HCT116 (cell line): ENCODE measurements around the gene UBASH3B. TPM values are rescaled to one million over a fixed set of nuclear protein-coding genes. Genes with fewer than 3 reads are reported as not detected.

ENCODE experiments used
- ATAC-seq: fragments of 200-7000 bp; cut with Tn5 transposase; 2 replicates; pipeline ENCODE4 v1.9.1; 2020; ENCODE audit warnings: mild to moderate bottlenecking, moderate library complexity
- BruUV-seq: library from RNA; stranded (reverse); fragments of 400-500 nt; replicated peaks from 2 replicates; lab custom pipeline; 2021; lab: Mats Ljungman, UMichigan
- CTCF ChIA-PET: fragments of 300-600 bp; sonication (Branson Sonifier 250); formaldehyde crosslinking; loops from one replicate; lab custom pipeline; 2021; ENCODE audit warnings: antibody characterized with exemption; lab: Charles Lee
- POLR2A ChIA-PET: fragments of 300-600, 350-600 bp; sonication (Branson Sonifier 250); formaldehyde crosslinking; loops from one replicate; lab custom pipeline; 2021; ENCODE audit warnings: antibody characterized with exemption; lab: Charles Lee
- RAD21 ChIA-PET, 2 experiments: fragments of 300-600 bp; sonication (Branson Sonifier 250); formaldehyde crosslinking; loops; one replicate each; lab custom pipeline; 2023; ENCODE audit warnings: low total read pairs in 2 of 2; ENCODE audit not compliant: uncharacterized antibody in 2 of 2, unreplicated experiment in 2 of 2, low non-redundant PET in 1 of 2; lab: Charles Lee
- DNase-seq: peaks from one replicate; pipeline ENCODE4 v3.0.0-alpha.2; 2010; ENCODE audit warnings: low read depth, low spot score
- H2AFZ ChIP-seq: fragments of 200-600 bp; shearing (Covaris generic), sonication (generic); 2 replicates; pipeline ENCODE4 v1.6.1; 2017; ENCODE audit warnings: low read depth, mixed run types, mixed read lengths, antibody characterized with exemption, low read length; ENCODE audit not compliant: poor library complexity, severe bottlenecking
- H3K27ac ChIP-seq: 2 replicates; pipeline ENCODE4 v1.5.1; 2012; ENCODE audit warnings: low read depth, low read length
- H3K27me3 ChIP-seq: fragments of 200-600 bp; sonication (generic); 2 replicates; pipeline ENCODE4 v1.6.1; 2016; ENCODE audit warnings: mixed run types, low read length, mixed read lengths; ENCODE audit not compliant: insufficient read depth
- H3K36me3 ChIP-seq, 2 experiments: fragments of 200-500 bp in 1 of 2; fragments of 200-600 bp in 1 of 2; sonication (Bioruptor generic) in 1 of 2; sonication (generic) in 1 of 2; 2 replicates each; pipeline versions ENCODE4 v1.5.1 to v1.6.1; 2014 to 2016; ENCODE audit warnings: low read length in 2 of 2, inconsistent platforms in 1 of 2, mixed read lengths in 1 of 2, mixed run types in 1 of 2; ENCODE audit not compliant: insufficient read depth in 2 of 2, control insufficient read depth in 1 of 2
- H3K4me1 ChIP-seq, 2 experiments: fragments of 200-600 bp in 1 of 2; sonication (generic) in 1 of 2; 2 replicates each; pipeline versions ENCODE4 v1.5.1 to v1.6.1; 2012 to 2017; ENCODE audit warnings: low read length in 2 of 2, inconsistent platforms in 1 of 2, mild to moderate bottlenecking in 1 of 2, mixed read lengths in 1 of 2, mixed run types in 1 of 2, moderate library complexity in 1 of 2; ENCODE audit not compliant: insufficient read depth in 2 of 2, control insufficient read depth in 1 of 2
- H3K4me2 ChIP-seq: fragments of 200-600 bp; sonication (generic); 2 replicates; pipeline ENCODE4 v1.6.1; 2017; ENCODE audit warnings: mixed run types, low read length, mixed read lengths
- H3K4me3 ChIP-seq, 2 experiments: fragments of 200-600 bp in 1 of 2; sonication (generic) in 1 of 2; replicated peaks in 1 of 2; 2 replicates each; pipeline ENCODE4 v1.5.1; 2011 to 2016; ENCODE audit warnings: low read length in 2 of 2, control low read depth in 1 of 2, low read depth in 1 of 2, mild to moderate bottlenecking in 1 of 2, mixed read lengths in 1 of 2, mixed run types in 1 of 2
- H3K79me2 ChIP-seq: fragments of 200-600 bp; sonication (generic); 2 replicates; pipeline ENCODE4 v1.6.1; 2017; ENCODE audit warnings: mild to moderate bottlenecking, mixed run types, low read length, moderate library complexity, mixed read lengths; ENCODE audit not compliant: insufficient read depth
- H3K9ac ChIP-seq: fragments of 200-600 bp; sonication (generic); 2 replicates; pipeline ENCODE4 v1.6.1; 2016; ENCODE audit warnings: low read length, mixed read lengths
- H3K9me2 ChIP-seq: fragments of 200-600 bp; sonication (generic), shearing (Covaris generic); 2 replicates; pipeline ENCODE4 v1.6.1; 2017; ENCODE audit warnings: mixed run types, mild to moderate bottlenecking, moderate library complexity; ENCODE audit not compliant: insufficient read depth
- H3K9me3 ChIP-seq, 2 experiments: fragments of 200-500 bp in 1 of 2; fragments of 200-600 bp in 1 of 2; sonication (Bioruptor generic) in 1 of 2; sonication (generic) in 1 of 2; 2 replicates each; pipeline ENCODE4 v1.6.1; 2014 to 2017; ENCODE audit warnings: low read length in 2 of 2, mixed read lengths in 2 of 2, inconsistent platforms in 1 of 2, low read depth in 1 of 2, mild to moderate bottlenecking in 1 of 2, mixed run types in 1 of 2, moderate library complexity in 1 of 2; ENCODE audit not compliant: control insufficient read depth in 1 of 2, insufficient read depth in 1 of 2
- H4K20me1 ChIP-seq: fragments of 200-600 bp; sonication (generic), shearing (Covaris generic); 2 replicates; pipeline ENCODE4 v1.6.1; 2017; ENCODE audit warnings: mixed run types, mild to moderate bottlenecking, moderate library complexity; ENCODE audit not compliant: insufficient read depth
- EGR1 ChIP-seq: IDR thresholded peaks from 2 replicates; pipeline ENCODE4 v1.6.1; 2012; ENCODE audit warnings: low read depth
- POLR2AphosphoS5 ChIP-seq: IDR thresholded peaks from 2 replicates; pipeline ENCODE4 v1.6.1; 2011; ENCODE audit warnings: mild to moderate bottlenecking, low read depth, low read length, moderate library complexity
- ZFX ChIP-seq: fragments of 450-650 bp; IDR thresholded peaks from 2 replicates; pipeline ENCODE4 v1.6.1; 2017
- intact Hi-C: fragments of 100-400 bp; cut with micrococcal nuclease; formaldehyde crosslinking; loops from 2 replicates; pipeline ENCODE4 v1.10.0; 2022
- total RNA-seq: library from RNA; stranded (reverse); gene quantifications from one replicate; pipeline ENCODE4 v1.2.1, GENCODE V29; 2021; ENCODE audit not compliant: unreplicated experiment

Gene UBASH3B
- total RNA-seq, 1 experiment from 2014 or later, result 40.3 TPM

DNA sequence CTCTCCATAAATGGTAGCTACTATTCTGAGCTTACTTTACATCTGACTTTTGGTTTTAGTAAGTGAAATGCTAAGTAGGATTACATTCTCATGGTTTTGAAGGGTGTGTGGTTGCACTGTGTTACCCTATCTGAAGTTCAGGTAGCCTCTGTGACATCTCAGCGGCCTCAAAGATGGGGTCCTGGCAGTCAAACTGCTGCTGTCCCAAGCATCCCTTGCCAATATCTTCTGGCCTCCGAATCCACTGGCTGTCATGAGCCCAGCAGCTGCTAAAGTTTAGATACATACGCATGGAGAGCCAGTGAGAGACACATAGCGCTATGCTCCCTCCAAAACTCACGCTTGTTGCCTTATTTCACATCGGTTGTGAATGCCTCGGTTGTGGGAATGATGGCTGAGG is 34.9 kb downstream of the UBASH3B start:
- H3K79me2 ChIP-seq, result peaks cover 27% of the 10 kb centered on the region; the same call in 1 of the 2 replicates
- intact Hi-C loops, result no loop called here

DNA sequence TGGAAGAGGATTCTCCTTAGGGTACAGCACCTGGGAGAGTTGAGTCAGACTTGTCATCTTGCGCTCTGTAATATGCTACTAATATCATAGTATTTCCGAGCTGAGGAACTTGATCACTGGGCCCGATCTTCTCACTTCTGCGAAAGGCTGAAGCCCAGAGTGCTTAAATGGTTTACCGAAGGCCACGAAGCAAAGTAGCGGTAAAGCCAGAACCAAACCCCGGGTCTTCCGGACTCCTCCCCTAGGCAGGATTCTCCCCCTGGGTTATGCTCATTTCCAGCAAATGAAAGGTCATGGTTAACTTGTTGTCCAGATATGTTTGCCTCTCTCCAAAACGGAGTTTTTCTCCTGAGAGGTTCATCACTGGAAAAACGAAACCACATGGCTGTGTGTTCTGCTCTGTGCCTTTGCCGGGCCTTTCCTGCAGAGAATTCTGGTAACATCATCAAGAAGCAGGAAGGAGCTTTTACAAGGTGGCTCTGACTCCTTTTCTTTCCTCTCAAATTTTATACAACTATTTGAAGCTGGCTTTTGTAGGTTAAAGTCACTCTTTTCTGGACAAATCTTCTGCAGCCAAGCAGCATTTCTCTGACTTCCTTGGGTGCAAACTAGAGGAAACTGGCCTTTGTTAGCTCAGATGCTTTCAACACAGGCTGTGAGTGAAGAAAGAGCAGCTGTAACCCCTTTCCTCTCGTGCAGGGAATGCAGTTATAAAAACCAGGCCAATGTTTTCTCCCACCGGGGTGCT is 35.5 kb downstream of the UBASH3B start:
- Histone ChIP-seq H4K20me1 (no peaks in the 10 kb centered on the region), H3K9me3 (no peaks in the 10 kb centered on the region), H2AFZ (no peak overlapping the region), H3K4me1 (peaks cover under 1 to 14% of the 10 kb centered on the region in 2 experiments; a peak in 2 of 4 replicates), H3K79me2 (peaks cover 24% of the 10 kb centered on the region; the same call in 1 of the 2 replicates), H3K4me3 (no peak overlapping the region), H3K9me2 (no peaks in the 10 kb centered on the region), H3K27me3 (no peaks in the 10 kb centered on the region), H3K36me3 (no peaks in the 10 kb centered on the region), H3K4me2 (no peak overlapping the region), H3K9ac (no peak overlapping the region), H3K27ac (no peak overlapping the region)
- ATAC-seq, result no peak
- ChIA-PET RAD21 (no interaction called here), POLR2A (no interaction called here), CTCF (no interaction called here)
- intact Hi-C loops, result no loop called here
- TF ChIP-seq EGR1 (no peak), POLR2AphosphoS5 (no peak)
- no peak for DNase-seq
- BruUV-seq, result no TSS peak

More for the DNA sequence above, 34.9 kb downstream of the UBASH3B start:
- no peaks in the 10 kb centered on the region for H3K9me2 ChIP-seq
- H3K4me2 ChIP-seq, result no peak overlapping the region
- peaks cover 4 to 18% of the 10 kb centered on the region in 2 experiments; a peak in 2 of 4 replicates for H3K4me1 ChIP-seq
- no peaks in the 10 kb centered on the region for H3K36me3 ChIP-seq
- ChIA-PET POLR2A (no interaction called here), CTCF (no interaction called here), RAD21 (no interaction called here)
- no peak for TF ChIP-seq ZFX
- H4K20me1 ChIP-seq, result no peaks in the 10 kb centered on the region
- no peak overlapping the region for H3K4me3 ChIP-seq
- no TSS peak for BruUV-seq
- no peak overlapping the region for H3K27ac ChIP-seq
- no peaks in the 10 kb centered on the region for H3K27me3 ChIP-seq
- DNase-seq, result no peak
- no peaks in the 10 kb centered on the region for H3K9me3 ChIP-seq
- H2AFZ ChIP-seq, result no peak overlapping the region
- no peak overlapping the region for H3K9ac ChIP-seq
- no peak for ATAC-seq
